NCI-H1092 treated with DMSO at 0.1 percent for 48 hours (cell line): ENCODE results near the gene NCOA7.
"Not testable (repeated sequence)": the region's sequence is repeated elsewhere in the genome, so short reads cannot be mapped to it uniquely, and the experiment has no call there.

Experiments
- DNase-seq: peaks from one replicate; lab custom pipeline; 2025; lab: John Stamatoyannopoulos, UW

The NCOA7 gene

DNA sequence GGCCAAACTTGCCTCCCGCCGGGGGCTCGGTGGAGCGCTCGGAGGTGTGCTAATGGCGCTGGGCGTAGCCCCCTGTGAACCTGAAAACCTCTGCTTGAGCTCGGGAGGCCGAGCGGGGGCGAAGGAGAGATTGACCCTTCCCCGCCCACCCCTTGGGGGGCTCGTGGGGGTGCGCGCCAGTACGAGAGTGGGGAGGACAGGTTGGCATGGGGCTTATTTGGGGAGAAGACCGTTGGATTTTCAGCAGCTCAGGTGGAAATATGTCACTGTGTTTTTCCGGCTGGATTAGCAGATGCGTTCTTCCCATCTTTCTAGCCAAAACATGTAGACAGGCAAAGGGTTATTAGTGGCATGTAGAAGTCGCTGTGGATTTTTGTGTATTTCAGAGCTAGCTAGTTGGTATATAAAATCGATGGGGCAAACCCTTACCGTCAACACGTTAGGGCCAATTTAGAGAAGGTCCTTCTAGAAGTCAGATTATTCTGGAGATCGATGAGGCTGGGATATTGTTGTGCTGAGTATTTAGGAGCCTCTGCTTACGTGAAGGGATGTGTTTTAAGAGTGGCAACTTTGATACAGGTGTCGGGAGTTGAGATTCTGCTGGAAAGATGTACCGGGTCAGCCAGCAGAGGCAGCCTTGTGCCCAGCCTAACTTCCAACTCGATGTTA is 525 bp downstream of the NCOA7 start:
- peak; percentile 42 for DNase-seq

DNA sequence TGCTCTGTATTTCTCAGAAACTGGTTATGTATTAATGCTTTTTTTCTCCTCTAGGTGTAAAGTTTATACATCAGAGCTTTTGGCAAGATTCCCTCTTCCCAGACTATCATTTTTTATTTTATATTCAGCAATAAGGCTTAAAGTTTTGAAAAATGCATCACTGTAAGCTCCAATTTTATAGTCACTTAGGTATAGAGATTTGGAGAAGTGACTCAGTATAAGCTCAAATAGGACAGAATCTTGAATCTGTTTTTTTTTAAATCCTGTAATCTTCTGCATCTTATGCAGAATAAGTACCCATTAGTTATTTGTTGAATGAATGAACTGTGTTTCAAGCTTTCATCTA is 1.0 kb downstream of the NCOA7 start:
- DNase-seq = no peak

DNA sequence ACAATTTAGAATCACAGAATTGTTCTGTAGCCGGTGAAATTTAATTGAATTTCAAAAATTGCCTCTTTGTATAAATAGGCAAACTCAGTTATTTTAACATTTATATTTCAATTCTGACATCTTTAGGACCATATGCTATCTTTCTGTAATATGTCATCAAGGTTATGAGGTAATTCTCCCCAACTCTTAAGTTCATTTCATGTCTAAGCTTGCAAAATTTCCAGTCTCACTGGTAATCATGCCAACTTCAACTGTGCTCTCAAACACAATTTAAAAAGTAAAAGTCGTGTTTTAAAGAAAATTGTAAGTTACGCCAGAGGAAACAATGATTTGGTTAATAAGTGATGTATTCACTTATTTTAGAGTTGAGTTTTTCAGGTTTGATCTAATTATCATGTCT is 1.4 kb downstream of the NCOA7 start:
- no peak for DNase-seq

DNA sequence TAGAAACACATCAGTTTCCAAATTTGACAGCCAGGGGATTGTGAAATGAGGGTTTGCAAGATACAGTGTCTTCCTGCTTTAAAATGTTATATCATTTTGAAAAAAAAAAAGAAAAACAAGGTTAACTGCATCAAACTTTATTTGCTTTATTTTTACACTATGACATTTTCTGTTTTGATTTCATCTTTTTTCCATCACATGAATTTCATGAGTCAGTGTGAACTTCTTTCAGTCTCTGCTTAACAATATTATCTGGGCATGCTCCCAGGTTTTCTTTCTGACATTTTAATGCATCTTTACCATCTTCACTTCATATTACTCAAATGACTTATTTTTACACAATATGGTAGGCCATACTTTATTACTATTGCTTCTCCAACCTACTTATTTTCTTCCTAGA is 1.9 kb downstream of the NCOA7 start:
- DNase-seq = no peak

DNA sequence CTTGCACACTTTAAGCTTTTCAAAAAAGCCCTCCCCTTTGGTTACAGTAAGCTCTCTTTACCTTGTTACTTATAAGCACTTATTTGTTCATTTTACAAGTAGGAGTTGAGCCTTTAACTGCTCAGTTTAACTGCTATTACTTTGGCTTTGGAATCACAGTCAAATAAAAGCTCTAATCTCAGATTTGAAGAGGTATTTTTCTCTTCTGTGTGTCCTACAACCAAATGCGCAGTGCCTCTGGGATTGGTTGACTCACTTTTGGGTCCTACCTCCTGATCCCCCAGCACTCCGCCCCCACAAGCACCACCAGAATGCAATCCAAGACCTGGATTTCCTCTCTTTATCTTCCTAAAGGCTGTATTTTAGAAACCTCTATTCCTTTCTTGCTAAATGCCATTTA is 2.5 kb downstream of the NCOA7 start:
- DNase-seq = no peak

DNA sequence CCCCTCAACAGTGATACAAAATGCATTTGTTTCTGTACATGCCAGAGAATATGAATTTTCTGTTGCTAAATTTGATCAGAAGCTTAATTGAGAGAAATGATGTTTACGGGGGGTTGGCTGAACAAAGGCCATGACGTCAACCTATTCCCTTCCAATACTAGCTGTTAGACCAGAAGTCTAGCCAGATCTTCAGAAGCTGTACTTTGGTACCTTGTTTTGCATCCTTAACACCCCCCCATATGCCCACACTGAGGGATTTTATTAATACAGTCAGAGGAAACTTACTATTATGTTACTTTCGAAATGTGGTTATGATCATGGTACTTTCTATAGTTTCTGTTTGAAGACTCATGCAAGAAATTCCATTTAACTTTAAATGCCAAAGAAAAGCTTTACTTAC is 3.1 kb downstream of the NCOA7 start:
- no peak for DNase-seq

DNA sequence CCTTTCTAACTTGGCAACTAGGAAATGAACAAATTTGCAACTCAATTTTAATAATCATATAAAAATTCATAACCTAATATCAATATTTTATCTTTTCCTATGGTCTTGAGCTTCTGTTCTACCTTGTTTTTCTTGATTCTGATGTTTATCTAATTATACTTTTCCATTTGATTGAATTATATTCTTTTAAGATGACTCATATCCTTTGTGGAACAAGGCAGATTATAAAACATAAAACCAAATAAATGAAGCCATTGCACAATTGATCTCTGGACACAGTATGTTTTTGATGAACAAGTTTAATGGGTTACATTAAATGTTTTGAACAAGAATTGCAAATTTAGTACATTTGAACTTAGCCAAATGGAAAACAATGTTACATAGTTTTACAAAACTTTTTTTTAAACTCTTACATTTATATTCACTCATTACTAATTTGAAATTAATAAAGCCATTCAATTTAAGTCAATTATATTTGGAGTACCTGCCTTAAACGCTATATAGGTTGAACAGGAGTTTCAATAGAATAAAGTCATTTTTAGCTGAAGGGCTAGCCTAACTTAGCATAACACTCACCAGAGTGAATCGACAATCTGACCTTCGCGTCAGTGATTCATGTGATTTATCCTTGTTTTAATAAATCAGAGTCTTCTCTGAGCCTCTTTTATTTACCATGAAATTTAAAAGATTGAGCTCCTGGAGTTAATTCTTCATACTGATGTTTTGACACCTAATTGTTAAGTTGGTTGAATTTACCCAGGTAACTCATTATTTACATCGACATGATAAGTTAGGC is 3.8 kb downstream of the NCOA7 start:
- DNase-seq = no peak

DNA sequence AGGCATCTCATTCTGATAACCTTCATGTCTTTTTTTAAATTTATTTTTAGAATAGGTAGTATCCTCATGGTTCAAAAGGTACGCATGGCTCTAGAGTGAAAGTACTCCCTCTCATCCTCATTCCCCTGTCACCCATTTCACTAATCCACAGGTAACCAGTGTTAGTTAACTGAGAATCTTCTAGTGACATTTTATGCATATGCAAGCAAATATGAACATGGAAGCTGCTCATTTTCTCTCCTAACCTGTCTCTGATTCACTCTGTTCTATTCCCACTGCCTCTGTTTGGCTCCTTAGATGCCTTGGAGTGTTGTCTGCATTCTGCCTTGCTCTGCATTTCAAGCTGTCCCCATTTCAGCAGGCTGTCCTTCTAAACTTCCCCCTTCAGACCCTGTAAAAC is 4.5 kb downstream of the NCOA7 start:
- DNase-seq = no peak

DNA sequence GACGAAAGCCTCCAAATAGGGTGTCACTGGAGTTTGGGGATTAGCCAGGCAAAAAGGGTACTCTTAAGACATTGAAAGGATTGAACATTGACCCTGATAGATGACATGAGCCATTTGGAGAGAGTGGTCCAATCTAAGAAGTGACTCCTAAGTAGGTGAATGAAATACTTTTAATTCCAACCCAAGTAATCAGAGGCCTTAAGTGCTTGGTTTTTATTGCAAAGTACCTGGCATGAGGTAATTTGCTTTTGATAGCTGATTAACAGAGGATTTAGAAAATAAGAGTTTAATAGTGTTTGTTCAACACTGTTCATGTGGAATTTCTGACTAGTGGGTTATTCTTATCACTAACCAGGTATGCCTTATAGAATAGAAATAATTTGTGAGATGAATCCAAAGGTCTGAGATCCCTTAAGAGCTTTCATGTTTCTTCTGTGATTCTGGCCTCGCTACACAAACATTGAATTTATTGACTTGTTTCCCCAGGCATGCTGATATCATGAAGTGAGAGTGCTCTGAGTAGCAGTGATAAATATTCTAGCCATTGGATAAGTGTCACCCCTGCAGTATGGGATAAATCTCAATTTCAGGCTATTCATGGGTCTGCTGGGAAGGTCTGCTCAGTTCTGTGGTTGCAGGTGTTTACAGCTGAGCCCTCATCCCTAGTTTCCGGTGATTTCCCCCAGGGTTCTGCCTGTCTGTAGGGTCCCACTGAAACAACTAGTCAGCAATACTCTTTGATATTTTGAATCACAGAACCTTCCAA is 6.5 kb downstream of the NCOA7 start:
- DNase-seq = no peak

DNA sequence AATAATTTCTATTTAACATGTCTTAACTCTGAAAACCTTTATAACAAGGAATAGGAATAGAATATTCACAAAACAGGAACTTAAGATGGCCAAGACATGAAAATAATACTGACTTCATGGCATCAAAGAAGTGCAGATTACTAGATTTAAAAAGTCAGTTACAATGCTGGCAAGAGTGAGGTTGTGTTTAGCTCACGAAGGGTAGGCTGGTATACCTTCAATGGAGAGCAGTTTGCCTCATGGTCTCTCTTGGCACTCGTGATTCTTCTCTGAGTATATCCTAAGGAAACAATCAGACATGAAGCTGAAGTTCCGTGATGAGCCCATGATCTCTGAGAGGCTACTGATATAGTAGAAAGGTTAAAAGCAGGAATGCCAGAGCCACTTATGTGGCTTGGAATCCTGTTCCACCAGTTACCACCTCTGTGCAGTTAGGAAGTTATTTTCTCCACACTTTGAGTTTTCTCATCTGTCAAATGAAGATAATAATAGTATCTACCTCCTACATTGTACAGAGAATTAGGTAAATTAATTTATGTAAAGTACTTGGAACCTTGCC is 7.2 kb downstream of the NCOA7 start:
- DNase-seq = no peak

DNA sequence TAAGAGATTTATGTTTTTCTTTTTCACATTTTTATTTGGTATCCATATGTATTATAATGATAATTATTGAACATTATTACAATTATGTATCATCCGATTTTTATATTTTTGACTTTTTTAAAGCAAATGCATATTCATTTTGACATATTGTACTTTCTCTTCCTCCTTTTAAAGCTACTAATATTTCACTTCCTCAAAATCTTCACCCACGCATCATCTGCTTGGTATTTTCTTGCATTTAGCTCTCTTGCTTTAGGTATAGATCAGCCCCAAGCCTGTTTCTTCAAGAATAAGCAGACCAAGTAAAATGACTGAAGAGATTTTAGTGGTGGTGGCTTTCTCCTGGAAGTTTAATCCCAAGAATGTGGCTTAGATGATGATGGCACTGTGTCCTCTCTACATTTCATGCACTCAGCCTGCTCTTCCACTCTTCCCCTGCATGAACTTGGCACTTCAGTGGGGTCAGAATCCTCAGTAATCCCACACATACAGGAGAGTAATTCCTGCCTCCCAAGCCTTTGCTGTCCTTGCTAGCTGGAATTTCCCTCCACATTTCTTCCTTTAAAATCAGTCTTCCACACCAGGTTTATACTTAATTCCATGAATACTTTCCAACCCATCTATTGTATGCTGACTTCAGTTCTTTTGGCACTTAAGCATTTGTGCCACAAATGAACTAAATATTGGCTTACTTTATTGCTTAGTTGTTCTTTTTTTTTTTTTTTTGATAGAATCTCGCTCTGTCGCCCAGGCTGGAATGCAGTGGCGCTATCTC is 8.2 kb downstream of the NCOA7 start:
- DNase-seq = no peak

DNA sequence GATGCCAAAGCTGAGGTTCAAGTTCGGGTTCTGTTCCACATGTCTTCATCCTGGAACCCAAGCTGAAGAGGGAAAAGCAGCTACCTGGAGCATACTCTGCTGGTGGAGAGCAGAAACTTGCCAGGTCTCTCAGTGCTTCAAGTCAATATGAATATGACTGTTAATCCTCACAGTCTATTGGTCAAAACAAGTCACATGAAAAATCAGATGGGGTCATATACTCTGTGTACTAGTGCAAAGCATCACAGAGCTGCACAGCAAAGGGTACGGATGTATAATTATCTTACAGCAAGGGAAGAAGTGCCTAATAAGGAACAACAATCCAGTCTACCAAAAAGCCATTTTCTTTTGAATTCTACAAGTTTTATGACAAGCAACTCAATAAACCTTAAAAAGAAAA is 11.6 kb downstream of the NCOA7 start:
- no peak for DNase-seq

DNA sequence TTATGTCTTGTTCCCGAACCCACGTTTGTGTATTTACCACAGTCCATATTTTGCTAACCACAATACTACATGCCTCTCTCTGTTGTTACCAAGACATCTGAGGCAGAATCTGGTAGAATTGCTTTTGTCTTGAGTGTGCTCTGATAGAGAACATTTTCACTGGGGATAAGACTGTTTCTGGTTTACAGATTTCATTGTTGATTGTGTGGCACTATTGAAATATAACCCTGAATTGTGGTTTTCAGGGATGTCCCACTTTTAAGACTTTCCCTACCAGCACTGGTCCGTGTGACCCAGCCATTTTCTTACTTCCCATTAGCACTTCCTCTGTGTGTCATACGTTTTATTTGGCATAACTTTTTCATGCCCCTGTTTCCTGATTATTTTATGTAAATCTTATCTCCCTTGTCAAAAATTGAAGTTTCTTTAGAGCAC is 12.2 kb downstream of the NCOA7 start:
- no peak for DNase-seq

DNA sequence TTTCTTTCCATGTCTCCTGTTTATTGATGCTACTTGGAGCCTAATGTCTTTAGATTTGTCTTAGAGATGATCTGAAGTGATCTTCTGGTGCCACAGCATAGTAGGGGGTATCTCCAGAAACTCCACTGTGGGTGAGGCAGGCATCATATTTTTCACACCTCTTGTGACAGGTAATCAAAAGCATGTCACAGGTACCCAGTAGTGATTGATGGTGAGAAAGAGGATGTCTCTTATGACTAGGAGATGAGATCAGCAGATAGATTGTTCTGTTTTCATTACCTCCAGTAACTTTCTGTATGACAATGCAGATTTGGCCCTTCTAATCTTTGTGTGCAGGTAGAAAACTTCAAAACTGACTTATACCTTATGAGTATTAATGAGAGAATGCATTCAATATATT is 13.5 kb downstream of the NCOA7 start:
- DNase-seq = no peak

DNA sequence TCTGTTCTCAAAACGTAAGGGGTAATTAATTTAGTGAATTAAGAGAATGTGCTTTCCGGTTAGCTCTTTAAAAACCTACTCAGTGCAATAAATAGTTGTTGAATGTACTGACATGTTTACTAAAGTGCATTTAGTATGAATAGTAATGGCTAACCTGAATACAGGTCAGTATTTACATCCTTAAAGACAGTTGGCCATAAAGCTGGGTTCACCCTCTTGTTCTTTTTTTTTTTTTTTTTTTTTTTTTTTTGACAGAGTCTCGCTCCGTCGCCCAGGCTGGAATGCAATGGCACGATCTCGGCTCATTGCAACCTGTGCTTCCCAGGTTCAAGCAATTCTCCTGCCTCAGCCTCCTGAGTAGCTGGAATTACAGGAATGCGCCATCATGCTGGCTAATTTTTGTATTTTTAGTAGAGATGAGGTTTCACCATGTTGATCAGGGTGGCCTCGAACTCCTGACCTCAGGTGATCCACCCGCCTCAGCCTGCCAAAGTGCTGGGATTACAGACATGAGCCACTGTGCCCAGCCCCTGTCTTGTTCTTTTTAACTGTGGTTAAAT is 14.2 kb downstream of the NCOA7 start:
- not testable (repeated sequence) for DNase-seq

DNA sequence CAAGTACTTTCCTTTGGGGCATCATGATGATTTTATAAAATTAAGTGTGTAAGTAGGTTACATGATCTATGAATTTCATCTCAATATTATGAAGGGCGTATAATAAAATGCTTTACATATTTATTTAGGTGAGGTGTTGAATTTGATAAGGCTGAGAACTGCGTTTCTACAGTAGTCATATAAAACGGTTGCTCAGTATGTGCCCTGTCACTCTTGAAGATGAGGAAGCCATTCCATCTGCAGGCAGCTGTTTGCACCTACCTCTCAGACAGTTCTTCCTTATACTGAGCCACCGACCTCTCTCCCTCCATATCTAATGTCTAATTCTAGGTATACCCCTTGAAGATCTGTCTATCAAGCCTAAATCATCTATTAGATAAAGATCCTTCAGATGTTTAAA is 16.1 kb downstream of the NCOA7 start:
- no peak for DNase-seq

DNA sequence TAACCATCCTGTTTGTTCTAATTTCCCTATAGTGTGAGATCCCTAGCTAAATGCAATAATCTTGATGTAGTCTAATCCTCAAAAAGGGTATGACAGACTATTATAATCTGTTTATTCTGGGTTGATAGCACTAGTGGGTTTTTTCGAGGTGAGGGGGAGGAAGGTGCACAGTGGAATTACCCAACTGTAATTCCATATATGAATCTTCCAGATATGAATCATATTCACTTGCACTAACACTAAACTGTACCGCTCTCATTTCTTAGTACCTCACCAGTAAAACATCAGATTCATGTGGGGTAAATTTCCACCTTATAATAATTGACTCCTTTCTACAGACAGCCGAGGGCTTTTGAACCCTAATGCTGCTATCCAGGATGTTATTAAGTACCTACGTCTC is 16.5 kb downstream of the NCOA7 start:
- DNase-seq = no peak

DNA sequence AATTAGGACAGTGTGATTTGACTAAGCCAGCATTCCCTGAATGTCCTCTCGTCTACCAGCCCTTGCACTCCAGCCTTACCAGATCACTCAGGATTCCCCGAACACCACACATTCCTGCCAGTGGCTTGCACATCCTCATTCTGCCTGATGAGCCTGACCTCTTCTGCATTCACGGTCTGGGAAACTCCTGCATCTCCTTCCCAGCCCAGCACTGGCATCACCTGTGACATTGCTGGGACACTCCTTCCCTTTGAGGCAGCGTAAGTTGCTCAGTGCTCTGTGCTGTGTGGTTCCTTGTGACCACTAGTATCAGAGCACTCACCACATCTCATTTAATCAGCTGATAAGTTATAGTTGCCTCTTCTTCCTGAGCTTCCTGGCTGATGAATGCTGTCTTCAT is 17.3 kb downstream of the NCOA7 start:
- no peak for DNase-seq

DNA sequence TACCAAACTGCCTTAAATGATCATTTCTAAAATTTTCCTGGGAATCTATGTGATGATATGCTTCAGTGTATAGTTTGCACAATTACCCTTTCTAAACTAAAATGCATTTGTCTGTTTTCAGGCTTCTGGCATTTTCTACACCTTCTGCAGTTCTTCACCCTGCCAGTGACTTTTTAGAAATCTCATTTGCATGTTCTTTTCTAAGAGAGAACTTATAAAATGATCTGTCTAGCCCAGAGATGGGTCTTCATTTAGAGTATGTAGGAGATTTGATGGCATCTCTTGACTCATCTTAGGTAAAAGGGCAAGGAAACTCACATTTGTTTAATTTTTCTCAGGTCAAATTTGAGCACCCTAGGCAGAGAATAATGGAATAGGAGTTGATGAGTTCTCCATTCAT is 17.8 kb downstream of the NCOA7 start:
- no peak for DNase-seq

DNA sequence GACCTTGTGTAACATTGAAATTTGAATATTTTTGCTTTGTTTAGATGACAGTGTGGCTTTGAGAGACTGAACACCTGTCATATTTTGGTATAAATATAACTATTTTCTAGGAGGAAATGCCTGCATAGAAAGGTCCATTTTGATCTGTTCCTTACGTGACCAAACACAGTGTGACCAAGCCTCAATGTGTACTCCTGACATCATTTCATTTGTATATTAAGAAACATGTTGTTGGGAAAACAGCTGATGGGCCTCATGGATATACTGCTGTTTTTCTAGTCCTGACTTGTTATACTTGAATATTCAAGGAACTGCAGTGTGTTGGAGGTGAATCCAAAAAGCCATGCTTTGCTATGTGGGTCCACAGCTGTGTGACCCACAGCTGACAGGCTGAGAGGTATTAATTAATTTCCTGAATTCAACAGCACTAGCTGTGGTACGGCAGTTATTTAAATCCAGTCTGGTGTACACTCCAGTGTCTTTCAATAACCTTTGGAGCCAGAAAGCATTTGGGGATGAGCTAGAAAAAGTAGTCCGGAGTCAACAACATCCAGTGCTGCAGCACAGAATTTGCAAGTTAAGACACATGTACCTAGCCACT is 18.9 kb downstream of the NCOA7 start:
- DNase-seq = peak; percentile 35

DNA sequence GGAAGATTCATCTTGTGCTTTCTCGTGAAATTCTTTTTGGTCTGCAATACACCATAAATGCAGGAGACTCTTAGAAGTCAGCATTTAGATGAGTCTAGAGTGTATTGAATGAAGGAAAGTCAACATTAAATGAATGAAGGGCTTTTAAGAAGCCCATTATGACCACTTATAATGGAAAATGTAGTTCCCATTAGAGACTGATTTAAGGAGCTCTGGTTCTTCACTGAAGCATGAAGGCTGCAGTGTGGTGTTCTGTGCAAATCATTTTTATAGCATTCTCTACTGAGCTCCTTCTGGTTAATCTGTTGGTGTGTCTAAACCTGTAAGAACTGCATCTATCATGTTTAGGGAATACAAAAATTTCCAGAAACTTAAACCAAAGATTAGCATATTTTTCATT is 19.7 kb downstream of the NCOA7 start:
- DNase-seq = peak; percentile 91
